ENCODE data around the gene JMJD8.

JMJD8 gene

GRCh38 chr16:684071-684794 lies at the start of gene JMJD8:
TSS of gene JMJD8 (minus strand) at chr16:684334. CDS start at chr16:684319, 15 bp downstream.
- DNase-seq, result peak; percentile 96

- DNase-seq, result no peak
Measured at GRCh38 chr16:733382-734207, 49.5 kb upstream of the JMJD8 start.

- no peak for DNase-seq
Measured at GRCh38 chr16:732936-733335, 48.8 kb upstream of the JMJD8 start.

- DNase-seq, result no peak
Measured at GRCh38 chr16:732332-732731, 48.2 kb upstream of the JMJD8 start.

GRCh38 chr16:730666-731509 lies 46.8 kb upstream of the JMJD8 start:
- no peak for DNase-seq

- no peak for DNase-seq
Measured at GRCh38 chr16:729768-730665, 45.9 kb upstream of the JMJD8 start.

GRCh38 chr16:728890-729744 lies 45.0 kb upstream of the JMJD8 start:
- DNase-seq, result no peak

GRCh38 chr16:728131-728889 lies 44.2 kb upstream of the JMJD8 start:
- peak; percentile 47 for DNase-seq

- no peak for DNase-seq
Measured at GRCh38 chr16:727291-727977, 43.3 kb upstream of the JMJD8 start.

GRCh38 chr16:726438-727290 lies 42.5 kb upstream of the JMJD8 start, which contains the start of the genes CCDC78 and HAGHL:
TSS of gene CCDC78 (minus strand) at chr16:726443. CDS start at chr16:726367, 76 bp downstream.
TSS of gene HAGHL (plus strand) at chr16:727106. CDS start at chr16:727510, 404 bp downstream.
- DNase-seq, result peak; percentile 55

- DNase-seq, result no peak
Measured at GRCh38 chr16:726188-726437, 42.0 kb upstream of the JMJD8 start.

- no peak for DNase-seq
Measured at GRCh38 chr16:725463-726187, 41.5 kb upstream of the JMJD8 start.

- DNase-seq, result no peak
Measured at GRCh38 chr16:725041-725376, 40.9 kb upstream of the JMJD8 start.

- DNase-seq, result no peak
Measured at GRCh38 chr16:724188-725040, 40.3 kb upstream of the JMJD8 start.

- DNase-seq, result no peak
Measured at GRCh38 chr16:723695-724094, 39.6 kb upstream of the JMJD8 start.

GRCh38 chr16:722835-723633 lies 38.9 kb upstream of the JMJD8 start:
- DNase-seq, result no peak
